Smooth muscle cell of the brain vasculature (primary cell): ENCODE results near the gene NPR2.

Experiments
- DNase-seq: peaks from one replicate; pipeline ENCODE4 v3.0.0-alpha.2; 2012; ENCODE audit warnings: low read depth, low spot score

Gene NPR2

GRCh38 chr9:35763803-35764202, 27.6 kb upstream of the NPR2 start:
- DNase-seq = no peak

GRCh38 chr9:35766997-35767396, 24.4 kb upstream of the NPR2 start:
- DNase-seq = no peak

- no peak for DNase-seq
These were observed 23.9 kb upstream of the NPR2 start for GRCh38 chr9:35767458-35767857.

- no peak for DNase-seq
These were observed 21.6 kb upstream of the NPR2 start for GRCh38 chr9:35769763-35770162.

- no peak for DNase-seq
These were observed 20.3 kb upstream of the NPR2 start for GRCh38 chr9:35771075-35771433.

GRCh38 chr9:35771534-35771933, 19.9 kb upstream of the NPR2 start:
- DNase-seq = no peak

GRCh38 chr9:35771943-35772342, 19.4 kb upstream of the NPR2 start:
- DNase-seq = no peak

- no peak for DNase-seq
These were observed 16.3 kb upstream of the NPR2 start for GRCh38 chr9:35774907-35775635.

- no peak for DNase-seq
These were observed 15.4 kb upstream of the NPR2 start for GRCh38 chr9:35776018-35776417.

GRCh38 chr9:35778496-35778895, 12.9 kb upstream of the NPR2 start:
- DNase-seq = no peak

- no peak for DNase-seq
These were observed 10.3 kb upstream of the NPR2 start for GRCh38 chr9:35781066-35781465.

- DNase-seq = no peak
These were observed 8.0 kb upstream of the NPR2 start for GRCh38 chr9:35783418-35783817.

- no peak for DNase-seq
These were observed 1.9 kb upstream of the NPR2 start for GRCh38 chr9:35789541-35789940.

- DNase-seq = no peak
These were observed 1.4 kb upstream of the NPR2 start for GRCh38 chr9:35790025-35790384.

GRCh38 chr9:35790385-35791296, 750 bp upstream of the NPR2 start:
- peak; percentile 73 for DNase-seq

GRCh38 chr9:35792024-35792813, 828 bp downstream of the NPR2 start:
- DNase-seq = no peak

GRCh38 chr9:35792826-35793225, 1.4 kb downstream of the NPR2 start:
- DNase-seq = no peak

GRCh38 chr9:35793461-35793860, 2.1 kb downstream of the NPR2 start:
- no peak for DNase-seq

- DNase-seq = no peak
These were observed 4.3 kb downstream of the NPR2 start for GRCh38 chr9:35795695-35796094.

GRCh38 chr9:35797311-35798109, 6.1 kb downstream of the NPR2 start:
- no peak for DNase-seq

GRCh38 chr9:35798658-35799374, 7.4 kb downstream of the NPR2 start:
- DNase-seq = no peak
